Neural cell (in vitro differentiated cells): ENCODE measurements around the gene CDH4. TPM values are rescaled to one million over a fixed set of nuclear protein-coding genes. Genes with fewer than 3 reads are reported as not detected.

Experiments
- H2AFZ ChIP-seq: fragments of 200-600, 300-800 bp; sonication (generic), shearing (Covaris generic); 2 replicates; pipeline ENCODE4 v1.6.0; 2014; ENCODE audit warnings: low read depth, mild to moderate bottlenecking, antibody characterized with exemption, low read length, moderate library complexity
- H3F3A ChIP-seq: fragments of 200-600 bp; shearing (Covaris generic); 2 replicates; pipeline ENCODE4 v1.6.1; 2016; ENCODE audit warnings: mild to moderate bottlenecking, moderate library complexity, mixed read lengths, antibody characterized with exemption, low read length; ENCODE audit not compliant: insufficient read depth, poor library complexity, severe bottlenecking
- H3K27ac ChIP-seq: fragments of 200-600, 300-800 bp; sonication (generic), shearing (Covaris generic); 2 replicates; pipeline ENCODE4 v1.5.1; 2014; ENCODE audit warnings: mild to moderate bottlenecking, low read length, moderate library complexity
- H3K27me3 ChIP-seq: fragments of 300-800, 200-600 bp; sonication (generic), shearing (Covaris generic); 2 replicates; pipeline ENCODE4 v1.6.0; 2014; ENCODE audit warnings: mild to moderate bottlenecking, low read depth, low read length, moderate library complexity; ENCODE audit not compliant: insufficient read depth
- H3K36me3 ChIP-seq: fragments of 300-800, 200-600 bp; sonication (generic), shearing (Covaris generic); 2 replicates; pipeline ENCODE4 v1.5.1; 2014; ENCODE audit warnings: mild to moderate bottlenecking, antibody characterized with exemption, low read length, moderate library complexity; ENCODE audit not compliant: insufficient read depth
- H3K4me2 ChIP-seq: fragments of 300-800, 200-600 bp; sonication (generic), shearing (Covaris generic); 2 replicates; pipeline ENCODE4 v1.6.0; 2014; ENCODE audit warnings: mild to moderate bottlenecking, low read length
- H3K4me3 ChIP-seq: fragments of 300-800, 200-600 bp; sonication (generic), shearing (Covaris generic); 2 replicates; pipeline ENCODE4 v1.5.1; 2014; ENCODE audit warnings: mild to moderate bottlenecking, low read length, moderate library complexity
- H3K79me2 ChIP-seq: fragments of 200-600 bp; shearing (Covaris generic); replicated peaks from 2 replicates; pipeline ENCODE4 v1.6.0; 2014; ENCODE audit warnings: mild to moderate bottlenecking, low read length, moderate library complexity; ENCODE audit not compliant: insufficient read depth
- H3K9ac ChIP-seq: fragments of 300-800, 200-600 bp; sonication (generic), shearing (Covaris generic); 2 replicates; pipeline ENCODE4 v1.6.1; 2016; ENCODE audit warnings: mild to moderate bottlenecking, low read length, mixed read lengths
- H3K9me2 ChIP-seq: fragments of 200-600 bp; shearing (Covaris generic); 2 replicates; pipeline ENCODE4 v1.6.1; 2016; ENCODE audit warnings: mild to moderate bottlenecking, low read length, mixed read lengths; ENCODE audit not compliant: insufficient read depth
- H3K9me3 ChIP-seq: fragments of 200-600, 300-800 bp; sonication (generic), shearing (Covaris generic); 2 replicates; pipeline ENCODE4 v1.6.1; 2016; ENCODE audit warnings: mild to moderate bottlenecking, mixed run types, low read length, moderate library complexity, mixed read lengths
- H4K20me1 ChIP-seq: fragments of 200-600 bp; shearing (Covaris generic); 2 replicates; pipeline ENCODE4 v1.6.1; 2016; ENCODE audit warnings: mild to moderate bottlenecking, mixed run types; ENCODE audit not compliant: insufficient read depth
- CTCF ChIP-seq: fragments of 450-650 bp; IDR thresholded peaks from 2 replicates; pipeline ENCODE4 v1.5.1; 2014; ENCODE audit warnings: antibody characterized with exemption, mild to moderate bottlenecking, moderate library complexity; ENCODE audit not compliant: poor library complexity, severe bottlenecking
- EP300 ChIP-seq: fragments of 450-650 bp; conservative IDR thresholded peaks from 2 replicates; pipeline ENCODE4 v1.6.1; 2014; ENCODE audit warnings: antibody characterized with exemption, mild to moderate bottlenecking, moderate library complexity; ENCODE audit not compliant: poor library complexity, severe bottlenecking
- EZH2 ChIP-seq: fragments of 200-600, 300-800 bp; shearing (Covaris generic), sonication (generic); IDR thresholded peaks from 2 replicates; pipeline ENCODE4 v1.6.1; 2014; ENCODE audit warnings: antibody characterized with exemption, low read length, borderline replicate concordance, mild to moderate bottlenecking; ENCODE audit not compliant: insufficient read depth, poor library complexity, severe bottlenecking
- MXI1 ChIP-seq: fragments of 450-650 bp; conservative IDR thresholded peaks from 2 replicates; pipeline ENCODE4 v1.6.1; 2014; ENCODE audit warnings: antibody characterized with exemption, mild to moderate bottlenecking; ENCODE audit not compliant: poor library complexity, severe bottlenecking
- POLR2AphosphoS5 ChIP-seq: IDR thresholded peaks from 2 replicates; pipeline ENCODE4 v1.6.1; 2012
- RAD21 ChIP-seq: fragments of 450-650 bp; conservative IDR thresholded peaks from 2 replicates; pipeline ENCODE4 v1.6.1; 2014; ENCODE audit warnings: antibody characterized with exemption, mild to moderate bottlenecking, moderate library complexity
- REST ChIP-seq: IDR thresholded peaks from 2 replicates; pipeline ENCODE4 v1.6.1; 2012; ENCODE audit warnings: borderline replicate concordance
- SMC3 ChIP-seq: fragments of 450-650 bp; conservative IDR thresholded peaks from 2 replicates; pipeline ENCODE4 v1.6.1; 2014; ENCODE audit warnings: antibody characterized with exemption, mild to moderate bottlenecking, moderate library complexity; ENCODE audit not compliant: poor library complexity
- TAF1 ChIP-seq: IDR thresholded peaks from 2 replicates; pipeline ENCODE4 v1.6.1; 2012; ENCODE audit warnings: low read depth
- polyA plus RNA-seq: library from polyadenylated mRNA; depleted of rRNA; stranded (reverse); fragments of >200 nt; gene quantifications from 2 replicates; pipeline ENCODE4 v1.2.3, GENCODE V29; 2014

Gene CDH4
- polyA plus RNA-seq, 1 donor from 2014 or later, result 24.6 TPM

- peak overlapping the region; percentile 35 for H3K4me3 ChIP-seq
- H2AFZ ChIP-seq, result no peak overlapping the region
- H3K4me2 ChIP-seq, result peak overlapping the region; percentile 28
- peaks cover 10% of the 10 kb centered on the region for H3F3A ChIP-seq
- H3K27me3 ChIP-seq, result no peaks in the 10 kb centered on the region
- no peaks in the 10 kb centered on the region for H3K79me2 ChIP-seq
- TF ChIP-seq CTCF (peak; percentile 38), EZH2 (no peak), RAD21 (peak; percentile 30), POLR2AphosphoS5 (no peak), SMC3 (no peak), TAF1 (peak; percentile 47), MXI1 (no peak), EP300 (no peak), REST (no peak)
- peak overlapping the region; percentile 43 for H3K9ac ChIP-seq
- H3K9me2 ChIP-seq, result no peaks in the 10 kb centered on the region
- peaks cover 2% of the 10 kb centered on the region for H4K20me1 ChIP-seq
- H3K27ac ChIP-seq, result peak overlapping the region; percentile 58
- H3K9me3 ChIP-seq, result no peaks in the 10 kb centered on the region
- H3K36me3 ChIP-seq, result no peaks in the 10 kb centered on the region
Observed at GRCh38 chr20:61436667-61437279, 184.7 kb downstream of the CDH4 start.

GRCh38 chr20:61437280-61438206, 185.5 kb downstream of the CDH4 start:
- H4K20me1 ChIP-seq, result peaks cover 2% of the 10 kb centered on the region
- H3K27ac ChIP-seq, result peak overlapping the region; percentile 58
- H2AFZ ChIP-seq, result no peak overlapping the region
- H3K36me3 ChIP-seq, result no peaks in the 10 kb centered on the region
- H3F3A ChIP-seq, result peaks cover 10% of the 10 kb centered on the region
- no peaks in the 10 kb centered on the region for H3K27me3 ChIP-seq
- peak overlapping the region; percentile 28 for H3K4me2 ChIP-seq
- TF ChIP-seq CTCF (no peak), TAF1 (peak; percentile 6), MXI1 (no peak)
- H3K4me3 ChIP-seq, result peak overlapping the region; percentile 35
- H3K9ac ChIP-seq, result peak overlapping the region; percentile 43
- H3K9me2 ChIP-seq, result no peaks in the 10 kb centered on the region
- no peaks in the 10 kb centered on the region for H3K79me2 ChIP-seq
- no peaks in the 10 kb centered on the region for H3K9me3 ChIP-seq
